Gastroesophageal sphincter (tissue), 4 donors: ENCODE results near the gene PLAAT5. TPM values are rescaled to one million over a fixed set of nuclear protein-coding genes. Genes with fewer than 3 reads are reported as not detected.

Source experiments
- ATAC-seq: fragments of 150-250 bp; one replicate; pipeline ENCODE4 v1.9.1; 2016; ENCODE audit warnings: mild to moderate bottlenecking, moderate library complexity
- H3K27ac ChIP-seq, 4 donors: fragments of 200-600 bp; sonication (generic) in 3 of 4; 1 replicate in 3 of 4; 2 replicates in 1 of 4; pipeline ENCODE4 v1.5.1; 2016 to 2019
- H3K27me3 ChIP-seq: fragments of 200-600 bp; sonication (generic); one replicate; pipeline ENCODE4 v1.5.1; 2019
- H3K36me3 ChIP-seq, 2 donors: fragments of 200-600 bp; sonication (generic); one replicate each; pipeline ENCODE4 v1.5.1; 2019; ENCODE audit warnings: control low read depth in 1 of 2
- H3K4me1 ChIP-seq, 3 donors: fragments of 200-600 bp; sonication (generic); 1 replicate in 2 of 3; 2 replicates in 1 of 3; pipeline ENCODE4 v1.5.1; 2016 to 2019; ENCODE audit warnings: control low read depth in 2 of 3
- H3K4me3 ChIP-seq, 2 donors: fragments of 200-600 bp; sonication (generic); one replicate each; pipeline ENCODE4 v1.5.1; 2019; ENCODE audit warnings: mild to moderate bottlenecking in 1 of 2, moderate library complexity in 1 of 2
- H3K9me3 ChIP-seq, 3 donors: fragments of 200-600 bp; sonication (generic); one replicate each; pipeline ENCODE4 v1.5.1; 2017 to 2019; ENCODE audit warnings: control low read depth in 2 of 3
- CTCF ChIP-seq, 4 experiments: fragments of 200-600 bp in 2 of 4; fragments of 450-650 bp in 2 of 4; sonication (generic) in 1 of 4; IDR thresholded peaks; one replicate each; pipeline ENCODE4 v1.5.1; 2017 to 2019; ENCODE audit warnings: antibody characterized with exemption in 4 of 4, mild to moderate bottlenecking in 2 of 4, moderate library complexity in 2 of 4
- EP300 ChIP-seq: sonication (generic); formaldehyde crosslinking; IDR thresholded peaks from one replicate; pipeline ENCODE4 v1.6.1; 2017; ENCODE audit warnings: antibody characterized with exemption, mild to moderate bottlenecking
- POLR2A ChIP-seq, 2 donors: fragments of 450-650 bp; IDR thresholded peaks; one replicate each; pipeline ENCODE4 v1.6.1; 2017; ENCODE audit warnings: antibody characterized with exemption in 2 of 2, mild to moderate bottlenecking in 2 of 2, moderate library complexity in 1 of 2
- POLR2AphosphoS5 ChIP-seq: sonication (generic); formaldehyde crosslinking; IDR thresholded peaks from one replicate; pipeline ENCODE4 v1.6.1; 2017; ENCODE audit warnings: antibody characterized with exemption
- WGBS, 2 donors: methylation state at CpG; one replicate each; pipeline ENCODE4 v1.1.5; 2018; ENCODE audit warnings: low coverage in 1 of 2; 5-methylcytosine and 5-hydroxymethylcytosine counted together
- total RNA-seq, 4 donors: library from RNA; depleted of rRNA; stranded (reverse); fragments of >200 nt; gene quantifications; one replicate each; pipeline ENCODE4 v1.1.0, GENCODE V29; 2016

PLAAT5 gene
- total RNA-seq, 4 donors from 2014 or later, result 3.4 to 8.3 (median 5.5) TPM

- Histone ChIP-seq H3K4me1 (no peaks in the 10 kb centered on the region), H3K27me3 (no peaks in the 10 kb centered on the region), H3K4me3 (no peak overlapping the region), H3K36me3 (no peaks in the 10 kb centered on the region), H3K27ac (no peak overlapping the region), H3K9me3 (no peaks in the 10 kb centered on the region)
- no peak for TF ChIP-seq CTCF (IDR thresholded peaks at IDR 0.05)
- TF ChIP-seq POLR2A (IDR thresholded peaks at IDR 0.05), result no peak
- TF ChIP-seq EP300, result no peak
- TF ChIP-seq POLR2AphosphoS5, result no peak
- 88 to 94% methylated on average over 2 of the region's 2 CpGs for WGBS, 2 donors
- ATAC-seq, result no peak
Observed at GRCh38 chr11:63521896-63522295, 30.9 kb upstream of the PLAAT5 start.

GRCh38 chr11:63520606-63521170 lies 29.7 kb upstream of the PLAAT5 start:
- Histone ChIP-seq H3K36me3 (no peaks in the 10 kb centered on the region), H3K27ac (no peak overlapping the region), H3K9me3 (no peaks in the 10 kb centered on the region), H3K4me1 (no peaks in the 10 kb centered on the region), H3K4me3 (no peak overlapping the region), H3K27me3 (no peaks in the 10 kb centered on the region)
- ATAC-seq, result no peak
- TF ChIP-seq CTCF (IDR thresholded peaks at IDR 0.05) (no peak), EP300 (no peak), POLR2A (IDR thresholded peaks at IDR 0.05) (no peak), POLR2AphosphoS5 (no peak)
- 75 to 93% methylated on average over 4 of the region's 5 CpGs for WGBS, 2 donors

- Histone ChIP-seq H3K9me3 (no peaks in the 10 kb centered on the region), H3K4me3 (no peak overlapping the region), H3K36me3 (no peaks in the 10 kb centered on the region), H3K4me1 (no peaks in the 10 kb centered on the region), H3K27ac (no peak overlapping the region), H3K27me3 (no peaks in the 10 kb centered on the region)
- ATAC-seq, result no peak
- TF ChIP-seq EP300 (no peak), POLR2AphosphoS5 (no peak), POLR2A (IDR thresholded peaks at IDR 0.05) (no peak), CTCF (IDR thresholded peaks at IDR 0.05) (no peak)
- 0 to 11% methylated on average over 1 of the region's 1 CpG for WGBS, 2 donors
Observed at GRCh38 chr11:63518548-63518947, 27.6 kb upstream of the PLAAT5 start.

- TF ChIP-seq CTCF (IDR thresholded peaks at IDR 0.05), result no peak
- TF ChIP-seq EP300, result no peak
- TF ChIP-seq POLR2A (IDR thresholded peaks at IDR 0.05), result no peak
- TF ChIP-seq POLR2AphosphoS5, result no peak
- no peaks in the 10 kb centered on the region for H3K9me3 ChIP-seq
- no peaks in the 10 kb centered on the region for H3K4me1 ChIP-seq
- WGBS, 2 donors, result 87 to 100% methylated on average over 5 of the region's 5 CpGs
- H3K36me3 ChIP-seq, result no peaks in the 10 kb centered on the region
- no peak overlapping the region for H3K4me3 ChIP-seq
- no peaks in the 10 kb centered on the region for H3K27me3 ChIP-seq
- ATAC-seq, result no peak
- no peak overlapping the region for H3K27ac ChIP-seq
Observed at GRCh38 chr11:63517156-63517555, 26.2 kb upstream of the PLAAT5 start.

GRCh38 chr11:63516109-63516508 lies 25.1 kb upstream of the PLAAT5 start:
- H3K4me1 ChIP-seq, result peaks cover 0 to 1% (median 0%) of the 10 kb centered on the region in 3 donors
- H3K4me3 ChIP-seq, result no peak overlapping the region
- no peak overlapping the region for H3K27ac ChIP-seq
- H3K27me3 ChIP-seq, result no peaks in the 10 kb centered on the region
- no peak for ATAC-seq
- H3K36me3 ChIP-seq, result no peaks in the 10 kb centered on the region
- no peaks in the 10 kb centered on the region for H3K9me3 ChIP-seq
- TF ChIP-seq POLR2A (IDR thresholded peaks at IDR 0.05), result no peak
- TF ChIP-seq EP300, result no peak
- TF ChIP-seq POLR2AphosphoS5, result no peak
- no peak for TF ChIP-seq CTCF (IDR thresholded peaks at IDR 0.05)
- 100% methylated on average over 1 of the region's 6 CpGs; no CpG with 5 or more reads in 1 of the 2 donors for WGBS, 2 donors
